GM12878 (cell line): ENCODE measurements around the gene OGFR. TPM values are rescaled to one million over a fixed set of nuclear protein-coding genes. Genes with fewer than 3 reads are reported as not detected.

ENCODE experiments used
- ATAC-seq: fragments of 200-7000 bp; cut with Tn5 transposase; 3 replicates; pipeline ENCODE4 v1.9.1; 2020; ENCODE audit warnings: mild to moderate bottlenecking, moderate library complexity
- BruUV-seq: library from RNA; stranded (reverse); fragments of 400-500 nt; replicated peaks from 2 replicates; lab custom pipeline; 2021; lab: Mats Ljungman, UMichigan
- CTCF ChIA-PET: fragments of 300-600 bp; sonication (Branson Sonifier 250); formaldehyde crosslinking; extraction: SDS; loops from one replicate; lab custom pipeline; 2021; ENCODE audit warnings: inconsistent platforms; lab: Yijun Ruan, JAX
- POLR2A ChIA-PET: fragments of 350-600 bp; formaldehyde crosslinking; extraction: SDS; loops from one replicate; lab custom pipeline; 2021; ENCODE audit warnings: inconsistent platforms; lab: Charles Lee
- RAD21 ChIA-PET: fragments of 300-600 bp; sonication (Branson Sonifier 250); formaldehyde crosslinking; loops from one replicate; lab custom pipeline; 2023; ENCODE audit warnings: antibody characterized with exemption; ENCODE audit not compliant: unreplicated experiment; lab: Charles Lee
- SMC1A ChIA-PET: fragments of 300-600 bp; sonication (Branson Sonifier 250); formaldehyde crosslinking; loops from one replicate; lab custom pipeline; 2023; ENCODE audit not compliant: unreplicated experiment, uncharacterized antibody; lab: Charles Lee
- DNase-seq: peaks from one replicate; pipeline ENCODE4 v3.0.0-alpha.2; 2011; ENCODE audit warnings: low read depth, low spot score
- FAIRE-seq: peaks from 3 replicates; lab custom pipeline; 2011; peaks lifted over from hg19 to GRCh38; lab: Jason Lieb, UNC
- H2AFZ ChIP-seq: 2 replicates; pipeline ENCODE4 v1.6.0; 2011; ENCODE audit warnings: low read depth, low read length, control low read depth; ENCODE audit not compliant: control insufficient read depth
- H3K27ac ChIP-seq: 2 replicates; pipeline ENCODE4 v1.5.1; 2011; ENCODE audit warnings: control low read depth; ENCODE audit not compliant: control insufficient read depth, insufficient read depth
- H3K27me3 ChIP-seq, 2 experiments: replicated peaks in 1 of 2; 2 replicates each; pipeline versions ENCODE4 v1.6.0 to v1.6.1; 2011; ENCODE audit warnings: low read length in 1 of 2; ENCODE audit not compliant: control insufficient read depth in 2 of 2, insufficient read depth in 2 of 2
- H3K36me3 ChIP-seq, 2 experiments: 2 replicates each; pipeline ENCODE4 v1.5.1; 2011; ENCODE audit warnings: low read length in 1 of 2; ENCODE audit not compliant: control insufficient read depth in 2 of 2, insufficient read depth in 2 of 2
- H3K4me1 ChIP-seq: 2 replicates; pipeline ENCODE4 v1.6.1; 2011; ENCODE audit warnings: mild to moderate bottlenecking, low read length, moderate library complexity, mixed read lengths; ENCODE audit not compliant: control insufficient read depth, insufficient read depth
- H3K4me2 ChIP-seq: 2 replicates; pipeline ENCODE4 v1.6.0; 2011; ENCODE audit warnings: control low read depth; ENCODE audit not compliant: control insufficient read depth, insufficient read depth
- H3K4me3 ChIP-seq: fragments of 200-600 bp; sonication (generic); 2 replicates; pipeline ENCODE4 v1.5.1; 2016
- H3K79me2 ChIP-seq: 2 replicates; pipeline ENCODE4 v1.6.0; 2011; ENCODE audit warnings: low read length; ENCODE audit not compliant: control insufficient read depth, insufficient read depth
- H3K9ac ChIP-seq: 2 replicates; pipeline ENCODE4 v1.8.0; 2011; ENCODE audit warnings: low read length, control low read depth, mixed read lengths; ENCODE audit not compliant: control insufficient read depth, insufficient read depth
- H3K9me3 ChIP-seq: replicated peaks from 3 replicates; pipeline ENCODE4 v1.5.1; 2011; ENCODE audit warnings: mild to moderate bottlenecking, low read length; ENCODE audit not compliant: control insufficient read depth, insufficient read depth
- H4K20me1 ChIP-seq: 2 replicates; pipeline ENCODE4 v1.6.0; 2011; ENCODE audit not compliant: control insufficient read depth, insufficient read depth
- CEBPB ChIP-seq, 2 experiments: fragments of 150-350 bp in 1 of 2; IDR thresholded peaks; 2 replicates each; pipeline ENCODE4 v1.6.1; 2012 to 2014; ENCODE audit warnings: low read depth in 2 of 2, low read length in 2 of 2, borderline replicate concordance in 1 of 2, inconsistent platforms in 1 of 2
- E2F4 ChIP-seq: IDR thresholded peaks from 2 replicates; pipeline ENCODE4 v1.6.1; 2012; ENCODE audit warnings: low read depth, low read length, improper control_type of control experiment
- FOS ChIP-seq: IDR thresholded peaks from 3 replicates; pipeline ENCODE4 v1.6.1; 2011; ENCODE audit warnings: borderline replicate concordance; ENCODE audit not compliant: insufficient read length; ENCODE audit errors: extremely low read depth
- FOXM1 ChIP-seq: IDR thresholded peaks from 2 replicates; pipeline ENCODE4 v1.6.1; 2012; ENCODE audit warnings: low read depth, mild to moderate bottlenecking, inconsistent platforms, low read length, moderate library complexity
- NFIC ChIP-seq: IDR thresholded peaks from 2 replicates; pipeline ENCODE4 v1.6.1; 2012; ENCODE audit warnings: low read depth, mild to moderate bottlenecking, inconsistent platforms, low read length, moderate library complexity
- NR2F1 ChIP-seq: fragments of 450-650 bp; conservative IDR thresholded peaks from 2 replicates; pipeline ENCODE4 v1.6.1; 2017; ENCODE audit warnings: mild to moderate bottlenecking
- PAX5 ChIP-seq: IDR thresholded peaks from 2 replicates; pipeline ENCODE4 v1.6.1; 2011; ENCODE audit warnings: low read depth, low read length, borderline replicate concordance
- PBX3 ChIP-seq: IDR thresholded peaks from 2 replicates; pipeline ENCODE4 v1.6.1; 2011; ENCODE audit warnings: mild to moderate bottlenecking, low read depth, low read length, moderate library complexity; ENCODE audit not compliant: insufficient replicate concordance
- RBBP5 ChIP-seq: fragments of 200-600 bp; sonication (generic); conservative IDR thresholded peaks from 2 replicates; pipeline ENCODE4 v1.6.1; 2016
- SMAD5 ChIP-seq: IDR thresholded peaks from 2 replicates; pipeline ENCODE4 v1.6.1; 2016; ENCODE audit warnings: antibody characterized with exemption, low read depth
- SUPT20H ChIP-seq: IDR thresholded peaks from 2 replicates; pipeline ENCODE4 v1.6.1; 2011; ENCODE audit warnings: low read depth, mild to moderate bottlenecking, low read length, moderate library complexity, borderline replicate concordance; ENCODE audit not compliant: control insufficient read depth
- ZNF384 ChIP-seq: IDR thresholded peaks from 2 replicates; pipeline ENCODE4 v1.6.1; 2012; ENCODE audit warnings: low read depth, mild to moderate bottlenecking, low read length, improper control_type of control experiment, borderline replicate concordance
- ZNF622 ChIP-seq: fragments of 450-650 bp; IDR thresholded peaks from 2 replicates; pipeline ENCODE4 v1.6.1; 2017; ENCODE audit warnings: mild to moderate bottlenecking, inconsistent platforms
- WGBS: methylation state at CpG from one replicate; pipeline ENCODE4 v1.1.6; 2016; ENCODE audit warnings: low lambda C conversion rate; ENCODE audit not compliant: insufficient replicate concordance, insufficient coverage; ENCODE audit errors: missing lambda C conversion rate; 5-methylcytosine and 5-hydroxymethylcytosine counted together
- in situ Hi-C: fragments of 300-500 bp; cut with MboI; formaldehyde crosslinking; loops from 9 replicates; pipeline ENCODE4 v1.14.3; 2018; ENCODE audit warnings: mixed read lengths
- intact Hi-C: fragments of 100-400 bp; cut with micrococcal nuclease; formaldehyde crosslinking; loops from one replicate; pipeline ENCODE4 v1.14.2; 2022; ENCODE audit not compliant: unreplicated experiment
- polyA plus RNA-seq, 11 experiments: library from polyadenylated mRNA; depleted of rRNA in 4 of 11; unstranded in 6 of 11; stranded (reverse) in 5 of 11; fragments of >200 nt; fragmentation: Nextera tagmentation in 4 of 11; fragmentation: Illumina TruSeq in 1 of 11; extraction: Ambion mirVana in 4 of 11; extraction: Trizol in 1 of 11; gene quantifications; 1 replicate in 1 of 11; 2 replicates in 10 of 11; pipeline versions ENCODE4 v1.2.1 to v1.2.3, GENCODE V29; 2011 to 2016; ENCODE audit warnings: inconsistent platforms in 2 of 11, missing spikeins in 2 of 11, low read depth in 1 of 11
- total RNA-seq, 4 experiments: library from RNA; depleted of rRNA in 3 of 4; stranded (reverse); fragments of >200 nt in 3 of 4; fragmentation: Illumina TruSeq in 1 of 4; extraction: Trizol in 1 of 4; gene quantifications; 2 replicates each; pipeline versions ENCODE4 v1.2.1 to v1.2.3, GENCODE V29; 2013 to 2021
- TF ChIP-seq, protein P1 (sequence below): IDR thresholded peaks from 2 replicates; pipeline ENCODE4 v1.6.1; 2011; ENCODE audit warnings: borderline replicate concordance, low read depth, mild to moderate bottlenecking, moderate library complexity, low read length; ENCODE audit not compliant: insufficient read depth, poor library complexity, severe bottlenecking

OGFR gene
- total and polyA plus RNA-seq, 10 of the 15 experiments (the other 5 are each of a cell fraction or from before 2014, with no cell fraction given), result 0.72 to 62.1 (median 27.3) TPM

DNA sequence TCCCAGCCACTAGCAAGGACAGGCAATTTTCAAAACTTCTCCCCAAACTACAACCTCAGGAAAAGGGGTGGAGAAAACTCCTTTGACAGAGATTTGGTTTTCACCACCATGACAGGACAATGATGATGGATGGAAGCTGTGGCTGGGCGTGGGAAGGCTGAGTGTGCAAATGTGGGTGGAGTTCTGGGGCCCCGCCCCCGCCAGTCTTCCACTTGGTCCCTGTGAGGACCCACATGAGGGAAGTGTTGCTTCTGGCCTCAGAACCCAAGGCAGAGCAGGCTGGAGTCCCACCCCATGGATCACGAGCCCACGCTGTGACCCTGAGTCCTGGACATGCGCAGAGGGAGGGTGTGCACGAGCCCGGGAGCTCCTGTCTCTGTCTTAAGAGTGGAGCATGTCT lies 29.9 kb upstream of the OGFR start:
- intact Hi-C loops, result no loop called here
- no peak for FAIRE-seq
- ChIA-PET POLR2A (no interaction called here), RAD21 (no interaction called here)
- TF ChIP-seq ZNF384, result no peak
- TF ChIP-seq FOS, result no peak
- TF ChIP-seq CEBPB (IDR thresholded peaks at IDR 0.05; ENCODE audit: borderline replicate concordance in 1 of 2, low read depth in 2 of 2, low read length in 2 of 2), result no peak
- no peak for TF ChIP-seq FOXM1
- no peak for TF ChIP-seq SUPT20H
- no peak for TF ChIP-seq PBX3
- no peak for TF ChIP-seq PAX5
- TF ChIP-seq NFIC, result no peak
- TF ChIP-seq, protein P1, sequence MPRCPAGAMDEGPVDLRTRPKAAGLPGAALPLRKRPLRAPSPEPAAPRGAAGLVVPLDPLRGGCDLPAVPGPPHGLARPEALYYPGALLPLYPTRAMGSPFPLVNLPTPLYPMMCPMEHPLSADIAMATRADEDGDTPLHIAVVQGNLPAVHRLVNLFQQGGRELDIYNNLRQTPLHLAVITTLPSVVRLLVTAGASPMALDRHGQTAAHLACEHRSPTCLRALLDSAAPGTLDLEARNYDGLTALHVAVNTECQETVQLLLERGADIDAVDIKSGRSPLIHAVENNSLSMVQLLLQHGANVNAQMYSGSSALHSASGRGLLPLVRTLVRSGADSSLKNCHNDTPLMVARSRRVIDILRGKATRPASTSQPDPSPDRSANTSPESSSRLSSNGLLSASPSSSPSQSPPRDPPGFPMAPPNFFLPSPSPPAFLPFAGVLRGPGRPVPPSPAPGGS, result no peak
- no peak for TF ChIP-seq ZNF622
- no peak for TF ChIP-seq SMAD5
- TF ChIP-seq NR2F1, result no peak
- no peak for TF ChIP-seq RBBP5
- TF ChIP-seq E2F4, result no peak
- TF ChIP-seq, all 136 proteins: peak for 0
- in situ Hi-C loops, result loop anchor here (5.0 kb wide), 1 partner anchor 53 kb away; no protein-coding TSS in a partner anchor
- no peak for ATAC-seq
- DNase-seq, result no peak
- Histone ChIP-seq H3K36me3 (no peaks in the 10 kb centered on the region), H3K27ac (no peak overlapping the region), H3K79me2 (no peaks in the 10 kb centered on the region), H3K9ac (no peak overlapping the region), H3K4me1 (peaks cover 10% of the 10 kb centered on the region), H2AFZ (no peak overlapping the region), H3K4me2 (no peak overlapping the region), H4K20me1 (no peaks in the 10 kb centered on the region), H3K27me3 (no peaks in the 10 kb centered on the region; a peak in 2 of 4 replicates), H3K4me3 (no peak overlapping the region), H3K9me3 (no peaks in the 10 kb centered on the region; the same call in 2 of the 3 replicates)
- 42% methylated on average over 8 of the region's 8 CpGs for WGBS
- SMC1A ChIA-PET, result no interaction called here
- no TSS peak for BruUV-seq
- CTCF ChIA-PET, result no interaction called here
